Measurements from ENCODE around the gene NIT1. TPM values are rescaled to one million over a fixed set of nuclear protein-coding genes. Genes with fewer than 3 reads are reported as not detected.

The NIT1 gene
- total RNA-seq, 4 donors from 2014 or later: 16.9 to 28.6 (median 22.1) TPM

DNA sequence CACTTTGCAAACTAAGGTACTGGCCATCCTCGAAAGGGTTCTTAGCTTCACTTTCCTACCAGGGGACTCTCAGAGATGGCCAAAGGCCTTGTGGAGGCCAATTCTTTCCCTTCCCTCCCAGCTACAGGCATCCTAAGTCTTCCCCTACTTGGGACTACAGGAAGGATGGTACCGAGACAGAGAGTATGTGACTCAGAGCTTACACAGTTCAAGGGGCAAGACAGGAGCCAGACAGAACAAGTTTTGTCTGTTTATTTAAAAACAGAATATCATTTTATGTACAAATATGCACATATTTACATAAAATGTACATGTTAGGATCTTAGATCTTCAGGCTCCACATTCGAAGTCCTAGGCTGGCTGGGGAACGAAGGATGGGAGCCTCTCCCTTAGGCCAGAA is 47.1 kb upstream of the NIT1 start:
- H3K36me3 ChIP-seq: peaks cover 0 to 59% (median 7%) of the 10 kb centered on the region in 3 donors
- no peak for DNase-seq
- H3K4me3 ChIP-seq: no peak overlapping the region
- H3K27ac ChIP-seq: peak overlapping the region in 3 of 4 donors; percentile 2 to 85 (median 84)
- peaks cover 0 to 86% (median 13%) of the 10 kb centered on the region in 3 donors for H3K4me1 ChIP-seq
- no peaks in the 10 kb centered on the region for H3K27me3 ChIP-seq
- intact Hi-C loops (cut with DNase I): no loop called here
- H3K9me3 ChIP-seq: no peaks in the 10 kb centered on the region
- 84 to 88% methylated on average over 4 of the region's 4 CpGs for WGBS, 2 donors
- TF ChIP-seq POLR2A (IDR thresholded peaks at IDR 0.05): no peak
- TF ChIP-seq, protein P1, sequence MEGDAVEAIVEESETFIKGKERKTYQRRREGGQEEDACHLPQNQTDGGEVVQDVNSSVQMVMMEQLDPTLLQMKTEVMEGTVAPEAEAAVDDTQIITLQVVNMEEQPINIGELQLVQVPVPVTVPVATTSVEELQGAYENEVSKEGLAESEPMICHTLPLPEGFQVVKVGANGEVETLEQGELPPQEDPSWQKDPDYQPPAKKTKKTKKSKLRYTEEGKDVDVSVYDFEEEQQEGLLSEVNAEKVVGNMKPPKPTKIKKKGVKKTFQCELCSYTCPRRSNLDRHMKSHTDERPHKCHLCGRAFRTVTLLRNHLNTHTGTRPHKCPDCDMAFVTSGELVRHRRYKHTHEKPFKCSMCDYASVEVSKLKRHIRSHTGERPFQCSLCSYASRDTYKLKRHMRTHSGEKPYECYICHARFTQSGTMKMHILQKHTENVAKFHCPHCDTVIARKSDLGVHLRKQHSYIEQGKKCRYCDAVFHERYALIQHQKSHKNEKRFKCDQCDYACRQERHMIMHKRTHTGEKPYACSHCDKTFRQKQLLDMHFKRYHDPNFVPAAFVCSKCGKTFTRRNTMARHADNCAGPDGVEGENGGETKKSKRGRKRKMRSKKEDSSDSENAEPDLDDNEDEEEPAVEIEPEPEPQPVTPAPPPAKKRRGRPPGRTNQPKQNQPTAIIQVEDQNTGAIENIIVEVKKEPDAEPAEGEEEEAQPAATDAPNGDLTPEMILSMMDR (IDR thresholded peaks at IDR 0.05): no peak

- no peak overlapping the region for H3K4me3 ChIP-seq
- intact Hi-C loops (cut with DNase I): no loop called here
- H3K9me3 ChIP-seq: no peaks in the 10 kb centered on the region
- H3K36me3 ChIP-seq: peaks cover 0 to 61% (median 7%) of the 10 kb centered on the region in 3 donors
- no peak for DNase-seq
- H3K4me1 ChIP-seq: peaks cover 0 to 98% (median 13%) of the 10 kb centered on the region in 3 donors
- H3K27me3 ChIP-seq: no peaks in the 10 kb centered on the region
- TF ChIP-seq, protein P1 (IDR thresholded peaks at IDR 0.05): peak; percentile 20 to 70 (median 58)
- no peak for TF ChIP-seq POLR2A (IDR thresholded peaks at IDR 0.05)
- 68 to 76% methylated on average over 7 to 9 of the region's 9 CpGs for WGBS, 2 donors
- peak overlapping the region in 1 of 4 donors; percentile 97 for H3K27ac ChIP-seq
These were observed 46.0 kb upstream of the NIT1 start for GRCh38 chr1:161071886-161072371.

GRCh38 chr1:161072751-161073449 is 45.0 kb upstream of the NIT1 start:
- intact Hi-C loops (cut with DNase I): no loop called here
- 93 to 94% methylated on average over 13 to 14 of the region's 19 CpGs for WGBS, 2 donors
- peaks cover 0 to 99% (median 13%) of the 10 kb centered on the region in 3 donors for H3K4me1 ChIP-seq

GRCh38 chr1:161073474-161074121 is 44.3 kb upstream of the NIT1 start:
- peaks cover 0 to 71% (median 13%) of the 10 kb centered on the region in 3 donors for H3K36me3 ChIP-seq
- intact Hi-C loops (cut with DNase I): no loop called here
- peaks cover 0 to 95% (median 13%) of the 10 kb centered on the region in 3 donors for H3K4me1 ChIP-seq
- no peaks in the 10 kb centered on the region for H3K9me3 ChIP-seq
- no peak for DNase-seq
- WGBS, 2 donors: 30 to 71% methylated on average over 2 of the region's 7 CpGs
- H3K27ac ChIP-seq: peak overlapping the region; percentile 82 to 97 (median 90)
- no peaks in the 10 kb centered on the region for H3K27me3 ChIP-seq
- no peak overlapping the region for H3K4me3 ChIP-seq
- no peak for TF ChIP-seq POLR2A (IDR thresholded peaks at IDR 0.05)
- TF ChIP-seq, protein P1 (IDR thresholded peaks at IDR 0.05): peak in 2 of 6 experiments; percentile 33 to 47

More at GRCh38 chr1:161072751-161073449, 45.0 kb upstream of the NIT1 start:
- Histone ChIP-seq H3K27ac (peak overlapping the region; percentile 59 to 97 (median 90)), H3K9me3 (no peaks in the 10 kb centered on the region), H3K27me3 (no peaks in the 10 kb centered on the region), H3K4me3 (no peak overlapping the region), H3K36me3 (peaks cover 0 to 64% (median 13%) of the 10 kb centered on the region in 3 donors)
- TF ChIP-seq, protein P1 (IDR thresholded peaks at IDR 0.05): no peak
- no peak for TF ChIP-seq POLR2A (IDR thresholded peaks at IDR 0.05)
- no peak for DNase-seq
